Heart left ventricle (tissue), 16 donors: Measurements from ENCODE around the gene S100A7A. TPM values are rescaled to one million over a fixed set of nuclear protein-coding genes. Genes with fewer than 3 reads are reported as not detected.
A peak's percentile ranks its signal among the peaks of the same experiment; 100 is the strongest.

Experiments
- ATAC-seq, 4 donors: fragments of 200-7000 bp; cut with Tn5 transposase; one replicate each; pipeline ENCODE4 v1.9.1; 2020 to 2022; ENCODE audit warnings: moderate library complexity in 4 of 4, mild to moderate bottlenecking in 3 of 4, moderate number of reproducible peaks in 1 of 4
- DNase-seq, 5 donors: peaks; one replicate each; pipeline ENCODE4 v3.0.0-alpha.2; 2020
- H3K27ac ChIP-seq, 12 donors: fragments of 200-600 bp; sonication (generic) in 4 of 12; one replicate each; pipeline versions ENCODE4 v1.5.0 to v1.8.0; 2016 to 2022; ENCODE audit warnings: mild to moderate bottlenecking in 2 of 12
- H3K27me3 ChIP-seq, 9 donors: fragments of 200-600 bp; sonication (generic) in 2 of 9; one replicate each; pipeline versions ENCODE4 v1.5.1 to v1.8.0; 2016 to 2022; ENCODE audit warnings: mild to moderate bottlenecking in 3 of 9
- H3K36me3 ChIP-seq, 9 donors: fragments of 200-600 bp; sonication (generic) in 2 of 9; one replicate each; pipeline versions ENCODE4 v1.5.0 to v1.8.0; 2018 to 2022; ENCODE audit warnings: mild to moderate bottlenecking in 2 of 9
- H3K4me1 ChIP-seq, 12 donors: fragments of 200-600 bp; sonication (generic) in 4 of 12; one replicate each; pipeline versions ENCODE4 v1.5.0 to v1.8.0; 2016 to 2022; ENCODE audit warnings: mild to moderate bottlenecking in 3 of 12
- H3K4me3 ChIP-seq, 12 donors: fragments of 200-600 bp; sonication (generic) in 4 of 12; one replicate each; pipeline versions ENCODE4 v1.5.0 to v1.8.0; 2017 to 2022; ENCODE audit warnings: mild to moderate bottlenecking in 9 of 12, moderate library complexity in 4 of 12
- H3K9me3 ChIP-seq, 12 donors: fragments of 200-600 bp; sonication (generic) in 4 of 12; one replicate each; pipeline versions ENCODE4 v1.5.0 to v1.8.0; 2016 to 2022; ENCODE audit warnings: mild to moderate bottlenecking in 1 of 12
- CTCF ChIP-seq, 12 donors: fragments of 200-600 bp; sonication (generic) in 4 of 12; IDR thresholded peaks; one replicate each; pipeline versions ENCODE4 v1.5.0 to v1.8.0; 2018 to 2022; ENCODE audit warnings: antibody characterized with exemption in 12 of 12, mild to moderate bottlenecking in 5 of 12
- POLR2A ChIP-seq, 2 donors: fragments of 450-650 bp; IDR thresholded peaks; one replicate each; pipeline ENCODE4 v1.6.1; 2017; ENCODE audit warnings: antibody characterized with exemption in 2 of 2, mild to moderate bottlenecking in 2 of 2, moderate library complexity in 2 of 2
- WGBS, 4 donors: extraction: QIAGEN DNeasy Blood & Tissue Kit in 2 of 4; methylation state at CpG; one replicate each; pipeline versions ENCODE4 v1.1.5 to v1.1.7; 2013 to 2018; 5-methylcytosine and 5-hydroxymethylcytosine counted together
- intact Hi-C, 10 donors: fragments of 100-400 bp; cut with DNase I; formaldehyde crosslinking; loops; one replicate each; pipeline versions ENCODE4 v1.11.1 to v1.14.2; 2022
- polyA plus RNA-seq, 2 donors: library from polyadenylated mRNA; stranded (reverse); fragments of 200-250 nt; gene quantifications; one replicate each; pipeline ENCODE4 v1.2.3, GENCODE V29; 2013
- total RNA-seq, 9 donors: library from RNA; depleted of rRNA in 2 of 9; stranded (reverse); fragments of >200 nt in 2 of 9; fragmentation: NEBNext Ultra II Directional in 3 of 9; extraction: Animal tissue kit (Norgen Biotek cat#: 25700) in 3 of 9; gene quantifications; one replicate each; pipeline versions ENCODE4 v1.1.0 to v1.2.4, GENCODE V29; 2016 to 2023
- donor health status: ischemic (EF 13 %, LVEDD 7.1; RV severe dilation, severe dysfunction).
- donor health status: healthy with polysubstance abuse.
- donor health status: DM: no; HTN: yes; CAD: no.
- donor health status: DM: no; HTN: no; CAD: no.
- donor health status: ischemic (EF 25% LVEDD 6.9; RV normal size, moderate dysfunction).
- donor health status: ischemic (EF 25% LVEDD 5.7; RV mildly dilated, moderate dysfunction).
- donor health status: healthy.
- donor health status: DM: yes; HTN: yes; CAD: no.
- donor health status: ischemic (EF 35%, LVEDD 5.7; RV mildly dilated, moderate dysfunction).
- donor health status: nonischemic (EF 11% LVEDD 7.7; RV severe dilation, severe dysfunction).
- donor health status: DM: yes; HTN: yes; CAD: no.
- donor health status: PGD.
- donor health status: ischemic (EF 29% LVEDD 5.4; RV normal size, mild dysfunction).
- donor health status: nonischemic (EF 23%, LVEDD 6.1; RV moderate dilation, normal function).

The S100A7A gene
- total and polyA plus RNA-seq, 11 donors, result not detected

- H3K36me3 ChIP-seq, result no peaks in the 10 kb centered on the region
- no peak for TF ChIP-seq POLR2A (IDR thresholded peaks at IDR 0.05)
- 78 to 83% (median 80%) methylated on average over 6 to 10 of the region's 10 CpGs for WGBS, 4 donors
- H3K27ac ChIP-seq, result no peak overlapping the region
- DNase-seq, result no peak
- intact Hi-C loops, result no loop called here
- H3K9me3 ChIP-seq, result peaks cover 0 to 23% (median 6%) of the 10 kb centered on the region in 12 donors
- no peak for ATAC-seq
- no peak overlapping the region for H3K4me3 ChIP-seq
- peaks cover 0 to 21% (median 0%) of the 10 kb centered on the region in 12 donors for H3K4me1 ChIP-seq
- H3K27me3 ChIP-seq, result peaks cover 0 to 10% (median 0%) of the 10 kb centered on the region in 9 donors
Measured at GRCh38 chr1:153379591-153379990, 36.7 kb upstream of the S100A7A start.

GRCh38 chr1:153380711-153381110, 35.6 kb upstream of the S100A7A start:
- 86 to 94% (median 92%) methylated on average over 23 of the region's 23 CpGs for WGBS, 4 donors
- H3K4me3 ChIP-seq, result no peak overlapping the region

GRCh38 chr1:153384958-153385580, 31.3 kb upstream of the S100A7A start:
- H3K4me3 ChIP-seq, result no peak overlapping the region
- intact Hi-C loops, result no loop called here
- no peak for TF ChIP-seq CTCF (IDR thresholded peaks at IDR 0.05)
- TF ChIP-seq POLR2A (IDR thresholded peaks at IDR 0.05), result no peak
- H3K27ac ChIP-seq, result peak overlapping the region in 1 of 12 donors; percentile 86
- 66 to 80% (median 78%) methylated on average over 4 of the region's 4 CpGs for WGBS, 4 donors
- peaks cover 0 to 38% (median 0%) of the 10 kb centered on the region in 12 donors for H3K4me1 ChIP-seq
- peaks cover 0 to 5% (median 0%) of the 10 kb centered on the region in 9 donors for H3K27me3 ChIP-seq
- ATAC-seq (no peak), DNase-seq (no peak)
- no peaks in the 10 kb centered on the region for H3K36me3 ChIP-seq
- peaks cover 0 to 23% (median 6%) of the 10 kb centered on the region in 12 donors for H3K9me3 ChIP-seq

More at GRCh38 chr1:153380711-153381110, 35.6 kb upstream of the S100A7A start:
- ATAC-seq (no peak), DNase-seq (no peak)
- Histone ChIP-seq H3K4me1 (peaks cover 0 to 26% (median 0%) of the 10 kb centered on the region in 12 donors), H3K27ac (no peak overlapping the region), H3K27me3 (peaks cover 0 to 10% (median 0%) of the 10 kb centered on the region in 9 donors), H3K9me3 (peaks cover 0 to 23% (median 6%) of the 10 kb centered on the region in 12 donors), H3K36me3 (no peaks in the 10 kb centered on the region)
- intact Hi-C loops, result no loop called here
- TF ChIP-seq CTCF (IDR thresholded peaks at IDR 0.05), result no peak
- no peak for TF ChIP-seq POLR2A (IDR thresholded peaks at IDR 0.05)

- DNase-seq (peak in 4 of 5 donors; percentile 47 to 72 (median 54)), ATAC-seq (peak; percentile 39 to 73 (median 68))
- TF ChIP-seq POLR2A (IDR thresholded peaks at IDR 0.05) (no peak), CTCF (IDR thresholded peaks at IDR 0.05) (no peak)
- Histone ChIP-seq H3K27ac (peak overlapping the region in 2 of 12 donors; percentile 29 to 86), H3K36me3 (no peaks in the 10 kb centered on the region), H3K4me3 (no peak overlapping the region), H3K4me1 (peaks cover 0 to 48% (median 2%) of the 10 kb centered on the region in 12 donors), H3K9me3 (peaks cover 0 to 18% (median 5%) of the 10 kb centered on the region in 12 donors), H3K27me3 (peaks cover 0 to 6% (median 0%) of the 10 kb centered on the region in 9 donors)
- 77 to 81% (median 77%) methylated on average over 5 of the region's 5 CpGs for WGBS, 4 donors
- intact Hi-C loops, result no loop called here
Measured at GRCh38 chr1:153386500-153386901, 29.8 kb upstream of the S100A7A start.
